Parietal lobe (tissue), 2 donors: ENCODE measurements around the gene RHEX. TPM values are rescaled to one million over a fixed set of nuclear protein-coding genes. Genes with fewer than 3 reads are reported as not detected.

Experiments used
- small RNA-seq: library from RNA; depleted of rRNA; stranded (forward); fragments of <200 nt; gene quantifications from one replicate; pipeline ENCODE3, GENCODE V24; 2014; ENCODE audit warnings: low replicate concordance
- total RNA-seq: library from RNA; depleted of rRNA; stranded (reverse); fragments of >200 nt; gene quantifications from one replicate; pipeline ENCODE4 v1.2.3, GENCODE V29; 2014

Gene RHEX
- total RNA-seq = not detected

DNA sequence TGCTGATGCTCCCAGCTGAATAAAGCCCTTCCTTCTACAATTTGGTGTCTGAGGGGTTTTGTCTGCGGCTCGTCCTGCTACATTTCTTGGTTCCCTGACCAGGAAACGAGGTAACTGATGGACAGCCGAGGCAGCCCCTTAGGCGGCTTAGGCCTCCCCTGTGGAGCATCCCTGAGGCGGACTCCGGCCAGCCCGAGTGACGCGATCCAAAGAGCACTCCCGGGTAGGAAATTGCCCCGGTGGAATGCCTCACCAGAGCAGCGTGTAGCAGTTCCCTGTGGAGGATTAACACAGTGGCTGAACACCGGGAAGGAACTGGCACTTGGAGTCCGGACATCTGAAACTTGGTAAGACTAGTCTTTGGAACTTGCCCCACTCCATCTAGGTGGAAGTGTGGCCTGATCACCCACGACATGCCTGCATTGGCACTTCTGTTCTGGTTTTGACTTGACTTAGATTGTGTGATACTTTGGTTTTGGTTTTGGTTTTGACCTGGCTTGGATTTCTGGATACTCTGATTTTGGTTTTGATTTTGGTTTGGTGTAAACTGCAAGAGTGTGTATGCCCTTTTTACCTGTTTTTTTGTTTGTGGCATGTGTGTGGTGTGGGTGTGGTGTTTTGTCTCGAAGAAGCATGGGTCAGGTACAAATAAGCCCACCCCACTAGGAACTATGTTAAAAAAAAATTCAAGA is at the start of gene RHEX:
RHEX (plus strand) TSS at position 255 of the 692 bp plus-strand sequence. CDS start 44,656 bp downstream, outside the sequence.

GRCh38 chr1:206023695-206024094 is 29.3 kb upstream of the RHEX start, which contains the start of gene CTSE:
Gene CTSE, minus strand, starts transcription at chr1:206023895. Its CDS starts 104 bp downstream, at chr1:206023791.

GRCh38 chr1:206117151-206117948 is 64.4 kb downstream of the RHEX start, which contains the start of gene AVPR1B:
Gene AVPR1B, minus strand, starts transcription at chr1:206117388. Its CDS starts 498 bp downstream, at chr1:206116890.

Small RNA genes lying within 50 kb of the gene (small RNA-seq; reads per million reads assigned to genes)
- gene RF00271 = not detected

Other genes starting within 250 kb of the RHEX start
- 11.0 TPM for gene SLC41A1, start 240.0 kb upstream of the RHEX start, total RNA-seq
- not detected for gene PM20D1, start 203.0 kb upstream of the RHEX start, total RNA-seq
- gene SLC26A9, start 109.7 kb upstream of the RHEX start, total RNA-seq = not detected
- gene RAB7B, start 49.8 kb upstream of the RHEX start, total RNA-seq = 0.31 TPM
- gene CTSE, start 29.3 kb upstream of the RHEX start, total RNA-seq = not detected
- gene AVPR1B, start 64.2 kb downstream of the RHEX start, total RNA-seq = not detected
- gene FAM72A, start 149.7 kb downstream of the RHEX start, total RNA-seq = 3.8 TPM
- gene SRGAP2, start 150.4 kb downstream of the RHEX start, total RNA-seq = 222 TPM